ENCODE results near the gene RBM10. TPM values are rescaled to one million over a fixed set of nuclear protein-coding genes. Genes with fewer than 3 reads are reported as not detected.

The RBM10 gene
- total and polyA plus RNA-seq, 2 donors (not counting 3 experiments of a cell fraction or from before 2014, with no cell fraction given) = 37.3 to 51.5 TPM

DNA sequence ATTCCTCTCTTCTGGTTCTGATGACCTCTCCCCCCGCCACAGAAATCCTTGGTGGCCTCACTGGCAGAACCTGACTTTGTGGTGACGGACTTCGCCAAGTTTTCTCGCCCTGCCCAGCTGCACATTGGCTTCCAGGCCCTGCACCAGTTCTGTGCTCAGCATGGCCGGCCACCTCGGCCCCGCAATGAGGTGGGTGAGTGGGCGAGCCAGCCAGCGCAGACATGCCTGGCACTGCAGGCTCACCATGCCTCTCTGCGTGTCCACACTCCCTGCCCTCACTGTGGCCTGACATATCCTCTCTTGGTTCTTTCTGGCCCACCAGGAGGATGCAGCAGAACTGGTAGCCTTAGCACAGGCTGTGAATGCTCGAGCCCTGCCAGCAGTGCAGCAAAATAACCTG, 57.3 kb downstream of the RBM10 start:
- Histone ChIP-seq H4K20me1 (replicated peaks; ENCODE audit: control insufficient read depth, extremely low read depth, insufficient read depth, low read length) (no peaks in the 10 kb centered on the region), H3K27me3 (ENCODE audit: control insufficient read depth in 2 of 2, insufficient read depth in 2 of 2, low read length in 2 of 2) (no peaks in the 10 kb centered on the region), H3K79me2 (ENCODE audit: control insufficient read depth, insufficient read depth, low read length) (peaks cover 23% of the 10 kb centered on the region), H3K36me3 (ENCODE audit: control insufficient read depth in 2 of 2, extremely low read depth in 1 of 2, insufficient read depth in 2 of 2, low read length in 2 of 2) (peaks cover 16 to 59% of the 10 kb centered on the region in 2 experiments), H2AFZ (ENCODE audit: low read depth, low read length) (no peak overlapping the region), H3K27ac (ENCODE audit: insufficient read depth, low read depth, low read length) (no peak overlapping the region), H3K4me3 (replicated peaks in 1 of 3; ENCODE audit: insufficient read depth in 1 of 3, low read depth in 1 of 3, low read length in 3 of 3) (no peak overlapping the region), H3K4me2 (ENCODE audit: insufficient read depth, low read length) (no peak overlapping the region), H3K9me1 (replicated peaks; ENCODE audit: control insufficient read depth, extremely low read depth, insufficient read depth, low read length) (no peaks in the 10 kb centered on the region), H3K9me3 (replicated peaks; ENCODE audit: control insufficient read depth, insufficient read depth, low read length) (no peaks in the 10 kb centered on the region), H3K4me1 (ENCODE audit: control insufficient read depth, extremely low read depth, insufficient read depth, low read length) (peaks cover 2% of the 10 kb centered on the region), H3K9ac (replicated peaks; ENCODE audit: extremely low read depth, insufficient read depth, low read length) (no peak overlapping the region)
- DNase-seq (ENCODE audit: low read depth, low spot score) (no peak), FAIRE-seq (no peak)
- dilution Hi-C loops (cut with MboI; ENCODE audit: extremely low pct_ligation_motif_present, low sequenced_read_pairs) = no loop called here
- ChIA-PET POLR2A (no interaction called here), CTCF (interaction anchor here (1.4 kb wide), 1 partner anchor 321 kb away, joined by 4 read pairs; no protein-coding TSS in a partner anchor)
- intact Hi-C loops (cut with micrococcal nuclease) = no loop called here
- BruUV-seq (replicated peaks) = no TSS peak
- TF ChIP-seq EZH2 (IDR thresholded peaks at IDR 0.05; ENCODE audit: borderline replicate concordance, low read depth, low read length, severe bottlenecking) (no peak), JUN (IDR thresholded peaks at IDR 0.05; ENCODE audit: borderline replicate concordance, insufficient read depth, insufficient read length, low read depth) (no peak), FOS (IDR thresholded peaks at IDR 0.05; ENCODE audit: borderline replicate concordance, insufficient read depth, low read length) (no peak), GATA2 (IDR thresholded peaks at IDR 0.05; ENCODE audit: insufficient read depth, insufficient read length, low read depth, low read length) (no peak), POLR2A (IDR thresholded peaks at IDR 0.05; ENCODE audit: low read depth, low read length) (no peak), MYC (IDR thresholded peaks at IDR 0.05; ENCODE audit: low read depth, low read length) (no peak), POLR2AphosphoS5 (IDR thresholded peaks at IDR 0.05; ENCODE audit: insufficient read depth, low read depth, low read length) (no peak)
- TF ChIP-seq, protein P1, sequence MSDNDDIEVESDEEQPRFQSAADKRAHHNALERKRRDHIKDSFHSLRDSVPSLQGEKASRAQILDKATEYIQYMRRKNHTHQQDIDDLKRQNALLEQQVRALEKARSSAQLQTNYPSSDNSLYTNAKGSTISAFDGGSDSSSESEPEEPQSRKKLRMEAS (IDR thresholded peaks at IDR 0.05; ENCODE audit: insufficient read depth, insufficient read length) = no peak
- TF ChIP-seq, protein P2, sequence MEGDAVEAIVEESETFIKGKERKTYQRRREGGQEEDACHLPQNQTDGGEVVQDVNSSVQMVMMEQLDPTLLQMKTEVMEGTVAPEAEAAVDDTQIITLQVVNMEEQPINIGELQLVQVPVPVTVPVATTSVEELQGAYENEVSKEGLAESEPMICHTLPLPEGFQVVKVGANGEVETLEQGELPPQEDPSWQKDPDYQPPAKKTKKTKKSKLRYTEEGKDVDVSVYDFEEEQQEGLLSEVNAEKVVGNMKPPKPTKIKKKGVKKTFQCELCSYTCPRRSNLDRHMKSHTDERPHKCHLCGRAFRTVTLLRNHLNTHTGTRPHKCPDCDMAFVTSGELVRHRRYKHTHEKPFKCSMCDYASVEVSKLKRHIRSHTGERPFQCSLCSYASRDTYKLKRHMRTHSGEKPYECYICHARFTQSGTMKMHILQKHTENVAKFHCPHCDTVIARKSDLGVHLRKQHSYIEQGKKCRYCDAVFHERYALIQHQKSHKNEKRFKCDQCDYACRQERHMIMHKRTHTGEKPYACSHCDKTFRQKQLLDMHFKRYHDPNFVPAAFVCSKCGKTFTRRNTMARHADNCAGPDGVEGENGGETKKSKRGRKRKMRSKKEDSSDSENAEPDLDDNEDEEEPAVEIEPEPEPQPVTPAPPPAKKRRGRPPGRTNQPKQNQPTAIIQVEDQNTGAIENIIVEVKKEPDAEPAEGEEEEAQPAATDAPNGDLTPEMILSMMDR (IDR thresholded peaks at IDR 0.05; ENCODE audit: extremely low read depth in 1 of 2, insufficient read depth in 1 of 2, low read depth in 1 of 2, low read length in 2 of 2) = no peak

All from endothelial cell of umbilical vein (primary cell).